Measurements from ENCODE around the gene PSTPIP1. TPM values are rescaled to one million over a fixed set of nuclear protein-coding genes. Genes with fewer than 3 reads are reported as not detected.

Gene PSTPIP1
- total and polyA plus RNA-seq, 2 of the 8 experiments (the other 6 are each of a cell fraction or from before 2014, with no cell fraction given) = 1.6 to 1.8 TPM

DNA sequence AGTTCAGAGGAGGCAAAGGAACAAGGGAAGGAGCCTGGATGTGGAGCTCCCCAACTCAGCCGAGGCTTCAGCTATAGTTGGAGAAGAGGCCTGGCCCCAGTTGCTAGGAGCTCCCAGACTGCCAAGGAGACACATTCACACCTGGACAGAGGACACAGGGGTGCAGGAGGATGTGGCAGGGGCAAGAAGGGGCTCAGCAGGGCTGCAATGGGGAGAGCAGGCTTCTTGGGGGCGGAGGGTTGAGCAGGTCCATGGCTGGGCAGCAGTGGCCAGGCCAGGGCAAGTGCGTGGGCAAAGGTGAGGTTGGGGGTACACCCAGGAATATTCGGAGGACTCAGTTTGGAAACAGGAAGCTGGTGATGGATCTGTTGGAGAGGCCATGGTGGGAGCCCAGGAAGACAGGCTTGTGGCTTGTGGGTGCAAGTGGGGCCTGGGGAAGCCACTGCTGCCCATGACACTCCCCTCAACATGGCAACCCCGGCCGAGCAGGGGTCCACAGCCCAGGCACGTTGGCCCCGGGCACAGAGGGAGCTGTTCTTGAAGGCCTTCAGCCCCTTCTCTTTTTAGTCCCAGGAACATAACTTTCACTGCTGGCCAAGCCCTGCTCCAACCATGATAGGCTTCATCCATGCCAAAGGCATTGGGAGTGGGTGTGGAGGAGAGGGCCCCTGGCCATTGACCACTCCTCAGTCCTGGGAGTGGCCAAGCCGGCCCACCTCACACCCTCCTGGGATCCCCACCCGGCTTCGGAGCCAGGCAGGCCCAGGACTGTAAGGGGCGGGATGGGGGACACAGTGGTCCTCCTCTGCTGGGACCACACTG lies 42.7 kb downstream of the PSTPIP1 start (continued):
- TF ChIP-seq, protein P1, sequence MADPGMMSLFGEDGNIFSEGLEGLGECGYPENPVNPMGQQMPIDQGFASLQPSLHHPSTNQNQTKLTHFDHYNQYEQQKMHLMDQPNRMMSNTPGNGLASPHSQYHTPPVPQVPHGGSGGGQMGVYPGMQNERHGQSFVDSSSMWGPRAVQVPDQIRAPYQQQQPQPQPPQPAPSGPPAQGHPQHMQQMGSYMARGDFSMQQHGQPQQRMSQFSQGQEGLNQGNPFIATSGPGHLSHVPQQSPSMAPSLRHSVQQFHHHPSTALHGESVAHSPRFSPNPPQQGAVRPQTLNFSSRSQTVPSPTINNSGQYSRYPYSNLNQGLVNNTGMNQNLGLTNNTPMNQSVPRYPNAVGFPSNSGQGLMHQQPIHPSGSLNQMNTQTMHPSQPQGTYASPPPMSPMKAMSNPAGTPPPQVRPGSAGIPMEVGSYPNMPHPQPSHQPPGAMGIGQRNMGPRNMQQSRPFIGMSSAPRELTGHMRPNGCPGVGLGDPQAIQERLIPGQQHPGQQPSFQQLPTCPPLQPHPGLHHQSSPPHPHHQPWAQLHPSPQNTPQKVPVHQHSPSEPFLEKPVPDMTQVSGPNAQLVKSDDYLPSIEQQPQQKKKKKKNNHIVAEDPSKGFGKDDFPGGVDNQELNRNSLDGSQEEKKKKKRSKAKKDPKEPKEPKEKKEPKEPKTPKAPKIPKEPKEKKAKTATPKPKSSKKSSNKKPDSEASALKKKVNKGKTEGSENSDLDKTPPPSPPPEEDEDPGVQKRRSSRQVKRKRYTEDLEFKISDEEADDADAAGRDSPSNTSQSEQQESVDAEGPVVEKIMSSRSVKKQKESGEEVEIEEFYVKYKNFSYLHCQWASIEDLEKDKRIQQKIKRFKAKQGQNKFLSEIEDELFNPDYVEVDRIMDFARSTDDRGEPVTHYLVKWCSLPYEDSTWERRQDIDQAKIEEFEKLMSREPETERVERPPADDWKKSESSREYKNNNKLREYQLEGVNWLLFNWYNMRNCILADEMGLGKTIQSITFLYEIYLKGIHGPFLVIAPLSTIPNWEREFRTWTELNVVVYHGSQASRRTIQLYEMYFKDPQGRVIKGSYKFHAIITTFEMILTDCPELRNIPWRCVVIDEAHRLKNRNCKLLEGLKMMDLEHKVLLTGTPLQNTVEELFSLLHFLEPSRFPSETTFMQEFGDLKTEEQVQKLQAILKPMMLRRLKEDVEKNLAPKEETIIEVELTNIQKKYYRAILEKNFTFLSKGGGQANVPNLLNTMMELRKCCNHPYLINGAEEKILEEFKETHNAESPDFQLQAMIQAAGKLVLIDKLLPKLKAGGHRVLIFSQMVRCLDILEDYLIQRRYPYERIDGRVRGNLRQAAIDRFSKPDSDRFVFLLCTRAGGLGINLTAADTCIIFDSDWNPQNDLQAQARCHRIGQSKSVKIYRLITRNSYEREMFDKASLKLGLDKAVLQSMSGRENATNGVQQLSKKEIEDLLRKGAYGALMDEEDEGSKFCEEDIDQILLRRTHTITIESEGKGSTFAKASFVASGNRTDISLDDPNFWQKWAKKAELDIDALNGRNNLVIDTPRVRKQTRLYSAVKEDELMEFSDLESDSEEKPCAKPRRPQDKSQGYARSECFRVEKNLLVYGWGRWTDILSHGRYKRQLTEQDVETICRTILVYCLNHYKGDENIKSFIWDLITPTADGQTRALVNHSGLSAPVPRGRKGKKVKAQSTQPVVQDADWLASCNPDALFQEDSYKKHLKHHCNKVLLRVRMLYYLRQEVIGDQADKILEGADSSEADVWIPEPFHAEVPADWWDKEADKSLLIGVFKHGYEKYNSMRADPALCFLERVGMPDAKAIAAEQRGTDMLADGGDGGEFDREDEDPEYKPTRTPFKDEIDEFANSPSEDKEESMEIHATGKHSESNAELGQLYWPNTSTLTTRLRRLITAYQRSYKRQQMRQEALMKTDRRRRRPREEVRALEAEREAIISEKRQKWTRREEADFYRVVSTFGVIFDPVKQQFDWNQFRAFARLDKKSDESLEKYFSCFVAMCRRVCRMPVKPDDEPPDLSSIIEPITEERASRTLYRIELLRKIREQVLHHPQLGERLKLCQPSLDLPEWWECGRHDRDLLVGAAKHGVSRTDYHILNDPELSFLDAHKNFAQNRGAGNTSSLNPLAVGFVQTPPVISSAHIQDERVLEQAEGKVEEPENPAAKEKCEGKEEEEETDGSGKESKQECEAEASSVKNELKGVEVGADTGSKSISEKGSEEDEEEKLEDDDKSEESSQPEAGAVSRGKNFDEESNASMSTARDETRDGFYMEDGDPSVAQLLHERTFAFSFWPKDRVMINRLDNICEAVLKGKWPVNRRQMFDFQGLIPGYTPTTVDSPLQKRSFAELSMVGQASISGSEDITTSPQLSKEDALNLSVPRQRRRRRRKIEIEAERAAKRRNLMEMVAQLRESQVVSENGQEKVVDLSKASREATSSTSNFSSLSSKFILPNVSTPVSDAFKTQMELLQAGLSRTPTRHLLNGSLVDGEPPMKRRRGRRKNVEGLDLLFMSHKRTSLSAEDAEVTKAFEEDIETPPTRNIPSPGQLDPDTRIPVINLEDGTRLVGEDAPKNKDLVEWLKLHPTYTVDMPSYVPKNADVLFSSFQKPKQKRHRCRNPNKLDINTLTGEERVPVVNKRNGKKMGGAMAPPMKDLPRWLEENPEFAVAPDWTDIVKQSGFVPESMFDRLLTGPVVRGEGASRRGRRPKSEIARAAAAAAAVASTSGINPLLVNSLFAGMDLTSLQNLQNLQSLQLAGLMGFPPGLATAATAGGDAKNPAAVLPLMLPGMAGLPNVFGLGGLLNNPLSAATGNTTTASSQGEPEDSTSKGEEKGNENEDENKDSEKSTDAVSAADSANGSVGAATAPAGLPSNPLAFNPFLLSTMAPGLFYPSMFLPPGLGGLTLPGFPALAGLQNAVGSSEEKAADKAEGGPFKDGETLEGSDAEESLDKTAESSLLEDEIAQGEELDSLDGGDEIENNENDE (IDR thresholded peaks at IDR 0.05; ENCODE audit: insufficient replicate concordance, low read length) = no peak
- TF ChIP-seq, protein P2, sequence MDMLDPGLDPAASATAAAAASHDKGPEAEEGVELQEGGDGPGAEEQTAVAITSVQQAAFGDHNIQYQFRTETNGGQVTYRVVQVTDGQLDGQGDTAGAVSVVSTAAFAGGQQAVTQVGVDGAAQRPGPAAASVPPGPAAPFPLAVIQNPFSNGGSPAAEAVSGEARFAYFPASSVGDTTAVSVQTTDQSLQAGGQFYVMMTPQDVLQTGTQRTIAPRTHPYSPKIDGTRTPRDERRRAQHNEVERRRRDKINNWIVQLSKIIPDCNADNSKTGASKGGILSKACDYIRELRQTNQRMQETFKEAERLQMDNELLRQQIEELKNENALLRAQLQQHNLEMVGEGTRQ (IDR thresholded peaks at IDR 0.05; ENCODE audit: low read length) = no peak
- no peak for TF ChIP-seq TEAD4 (IDR thresholded peaks at IDR 0.05; ENCODE audit: low read depth, low read length)
- TF ChIP-seq RAD21 (IDR thresholded peaks at IDR 0.05 in 1 of 2, conservative IDR thresholded peaks at IDR 0.05 in 1 of 2; ENCODE audit: low read depth in 2 of 2, low read length in 2 of 2) = no peak
